IMR-90 (cell line): ENCODE data around the gene TACC2.

Source experiments
- BHLHE40 ChIP-seq: fragments of 150-350 bp; IDR thresholded peaks from 2 replicates; pipeline ENCODE4 v1.6.1; 2016; ENCODE audit warnings: mild to moderate bottlenecking, low read depth, low read length
- CEBPB ChIP-seq: IDR thresholded peaks from 2 replicates; pipeline ENCODE4 v1.6.1; 2012; ENCODE audit warnings: low read depth, low read length, improper control_type of control experiment
- MAZ ChIP-seq: IDR thresholded peaks from 2 replicates; pipeline ENCODE4 v1.6.1; 2012; ENCODE audit warnings: low read depth, mild to moderate bottlenecking, low read length, improper control_type of control experiment, moderate library complexity, borderline replicate concordance
- MXI1 ChIP-seq: IDR thresholded peaks from 2 replicates; pipeline ENCODE4 v1.6.1; 2012; ENCODE audit warnings: low read depth, mild to moderate bottlenecking, low read length, moderate library complexity, borderline replicate concordance
- POLR2A ChIP-seq: IDR thresholded peaks from 2 replicates; pipeline ENCODE4 v1.6.1; 2012; ENCODE audit warnings: mild to moderate bottlenecking, low read depth, low read length
- RFX5 ChIP-seq: IDR thresholded peaks from 2 replicates; pipeline ENCODE4 v1.8.0; 2012; ENCODE audit warnings: low read depth, mild to moderate bottlenecking, low read length, moderate library complexity
- SMC3 ChIP-seq: fragments of 150-350 bp; IDR thresholded peaks from 2 replicates; pipeline ENCODE4 v1.6.1; 2016; ENCODE audit warnings: low read depth, mild to moderate bottlenecking, antibody characterized with exemption, low read length, moderate library complexity
- TF ChIP-seq, protein P1 (sequence below): conservative IDR thresholded peaks from 2 replicates; pipeline ENCODE4 v1.5.1; 2012; ENCODE audit warnings: mild to moderate bottlenecking, low read depth, low read length, improper control_type of control experiment
- TF ChIP-seq, protein P2 (sequence below): fragments of 150-350 bp; IDR thresholded peaks from 2 replicates; pipeline ENCODE4 v1.6.1; 2017; ENCODE audit warnings: mild to moderate bottlenecking, antibody characterized with exemption, low read length, low read depth

DNA sequence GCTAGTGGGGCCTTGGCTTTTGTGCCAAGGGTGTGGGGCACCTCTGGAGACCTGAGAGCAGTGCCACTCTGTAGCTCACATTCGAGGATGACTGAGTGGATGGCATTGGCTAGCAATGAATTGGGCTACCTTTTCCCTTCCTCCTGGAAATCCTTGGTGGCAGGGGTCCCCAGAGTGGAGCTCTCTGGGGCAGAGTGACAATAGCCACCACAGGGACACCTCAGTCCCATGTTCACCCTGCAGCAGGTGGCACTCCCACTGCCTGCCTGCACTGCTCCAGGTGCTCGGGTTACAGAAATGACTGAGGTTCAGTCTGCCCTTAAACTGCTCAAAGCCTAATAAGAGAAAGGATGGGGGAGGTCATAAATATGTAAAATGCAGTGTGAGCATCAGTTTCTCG lies 300.0 kb downstream of the TACC2 start:
- TF ChIP-seq, protein P1, sequence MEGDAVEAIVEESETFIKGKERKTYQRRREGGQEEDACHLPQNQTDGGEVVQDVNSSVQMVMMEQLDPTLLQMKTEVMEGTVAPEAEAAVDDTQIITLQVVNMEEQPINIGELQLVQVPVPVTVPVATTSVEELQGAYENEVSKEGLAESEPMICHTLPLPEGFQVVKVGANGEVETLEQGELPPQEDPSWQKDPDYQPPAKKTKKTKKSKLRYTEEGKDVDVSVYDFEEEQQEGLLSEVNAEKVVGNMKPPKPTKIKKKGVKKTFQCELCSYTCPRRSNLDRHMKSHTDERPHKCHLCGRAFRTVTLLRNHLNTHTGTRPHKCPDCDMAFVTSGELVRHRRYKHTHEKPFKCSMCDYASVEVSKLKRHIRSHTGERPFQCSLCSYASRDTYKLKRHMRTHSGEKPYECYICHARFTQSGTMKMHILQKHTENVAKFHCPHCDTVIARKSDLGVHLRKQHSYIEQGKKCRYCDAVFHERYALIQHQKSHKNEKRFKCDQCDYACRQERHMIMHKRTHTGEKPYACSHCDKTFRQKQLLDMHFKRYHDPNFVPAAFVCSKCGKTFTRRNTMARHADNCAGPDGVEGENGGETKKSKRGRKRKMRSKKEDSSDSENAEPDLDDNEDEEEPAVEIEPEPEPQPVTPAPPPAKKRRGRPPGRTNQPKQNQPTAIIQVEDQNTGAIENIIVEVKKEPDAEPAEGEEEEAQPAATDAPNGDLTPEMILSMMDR, result no peak
- no peak for TF ChIP-seq MXI1
- TF ChIP-seq SMC3, result no peak
- TF ChIP-seq POLR2A, result no peak
- TF ChIP-seq, protein P2, sequence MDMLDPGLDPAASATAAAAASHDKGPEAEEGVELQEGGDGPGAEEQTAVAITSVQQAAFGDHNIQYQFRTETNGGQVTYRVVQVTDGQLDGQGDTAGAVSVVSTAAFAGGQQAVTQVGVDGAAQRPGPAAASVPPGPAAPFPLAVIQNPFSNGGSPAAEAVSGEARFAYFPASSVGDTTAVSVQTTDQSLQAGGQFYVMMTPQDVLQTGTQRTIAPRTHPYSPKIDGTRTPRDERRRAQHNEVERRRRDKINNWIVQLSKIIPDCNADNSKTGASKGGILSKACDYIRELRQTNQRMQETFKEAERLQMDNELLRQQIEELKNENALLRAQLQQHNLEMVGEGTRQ, result no peak
- no peak for TF ChIP-seq CEBPB
- no peak for TF ChIP-seq BHLHE40
- TF ChIP-seq MAZ, result no peak
- TF ChIP-seq RFX5, result no peak
